Activated naive CD4-positive, alpha-beta T cell treated with anti-CD3 and anti-CD28 coated beads, Interleukin-2, amount 50 U/mL, for 72 hours (primary cell): ENCODE measurements around the gene ATP6V0D1. TPM values are rescaled to one million over a fixed set of nuclear protein-coding genes. Genes with fewer than 3 reads are reported as not detected.

Experiments
- ATAC-seq, 2 donors: fragments of 150-1000 bp; cut with Tn5 transposase; 2 replicates each; pipeline ENCODE4 v1.10.0; 2021; ENCODE audit warnings: mild to moderate bottlenecking in 2 of 2, moderate library complexity in 2 of 2
- DNase-seq, 2 donors: peaks; one replicate each; pipeline ENCODE4 v3.0.0; 2021 to 2022; ENCODE audit warnings: low spot score in 2 of 2
- H3K27ac Mint-ChIP-seq, 2 donors: one replicate each; pipeline ENCODE4 v1.8.0; 2022; ENCODE audit warnings: mild to moderate bottlenecking in 2 of 2, mixed read lengths in 2 of 2
- H3K36me3 Mint-ChIP-seq, 2 donors: one replicate each; pipeline ENCODE4 v1.8.0; 2022; ENCODE audit warnings: mixed read lengths in 2 of 2
- H3K9me3 Mint-ChIP-seq, 2 donors: one replicate each; pipeline ENCODE4 v1.8.0; 2022; ENCODE audit warnings: mixed read lengths in 2 of 2
- total RNA-seq, 2 donors: library from RNA; stranded (reverse); gene quantifications; one replicate each; pipeline ENCODE4 v1.2.3, GENCODE V29; 2022

Gene ATP6V0D1
- total RNA-seq, 2 donors from 2014 or later = 20.4 to 22.5 TPM

DNA sequence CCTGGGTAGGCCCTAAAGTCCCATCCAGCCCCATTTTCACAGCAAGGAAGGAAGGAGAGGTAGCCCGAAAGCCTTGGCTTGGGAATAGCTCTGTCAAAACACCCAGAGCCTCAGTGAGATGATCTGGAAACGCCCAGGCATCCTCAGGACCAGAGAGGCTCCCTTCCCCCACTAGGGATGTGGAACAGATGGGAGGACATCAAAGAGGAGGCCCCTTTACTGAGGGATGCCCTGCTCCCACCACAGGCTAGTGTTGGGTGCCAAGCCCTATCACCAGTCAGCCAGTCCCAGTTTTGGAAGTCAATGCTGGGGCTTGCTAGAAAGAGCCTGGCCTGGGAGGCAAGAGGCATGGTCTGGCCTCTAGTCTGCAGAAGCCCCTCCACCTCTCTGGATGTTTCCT is 92.4 kb downstream of the ATP6V0D1 start:
- Mint-ChIP-seq H3K36me3 (no peaks in the 10 kb centered on the region), H3K9me3 (no peaks in the 10 kb centered on the region), H3K27ac (no peak overlapping the region)
- ATAC-seq (no peak), DNase-seq (no peak)

DNA sequence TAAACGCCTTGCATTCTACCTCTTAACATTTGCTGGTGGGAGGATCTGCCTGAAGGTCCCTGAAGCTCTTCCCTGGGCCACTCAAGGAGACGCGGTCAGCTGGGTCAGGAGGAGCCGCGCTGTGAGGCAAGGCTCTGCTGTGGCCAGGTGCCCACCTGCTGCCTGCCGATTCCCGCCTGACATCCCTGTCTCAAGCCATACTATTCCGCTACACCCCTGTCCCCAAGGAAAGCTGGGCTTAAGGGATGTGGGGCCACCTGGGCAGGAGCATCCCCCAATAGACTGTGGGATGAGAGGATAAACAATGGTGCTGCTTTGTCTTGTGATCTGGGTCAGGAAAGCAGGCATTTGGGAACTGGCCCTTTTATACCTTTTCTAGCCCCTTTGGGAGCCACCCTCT is 92.8 kb downstream of the ATP6V0D1 start:
- no peaks in the 10 kb centered on the region for H3K36me3 Mint-ChIP-seq
- no peak overlapping the region for H3K27ac Mint-ChIP-seq
- no peak for ATAC-seq
- no peak for DNase-seq
- no peaks in the 10 kb centered on the region for H3K9me3 Mint-ChIP-seq

Other genes with a start within 250 kb of the ATP6V0D1 start
- 100 to 1,000 TPM; 104 to 133 TPM for gene FHOD1, start 233.7 kb downstream of the ATP6V0D1 start, total RNA-seq
- 10 to 100 TPM in 1 of 2 donors, 1 to 10 TPM in 1; 8.3 to 13.6 TPM for gene SLC9A5, start 232.2 kb downstream of the ATP6V0D1 start, total RNA-seq
- gene PLEKHG4, start 201.6 kb downstream of the ATP6V0D1 start, total RNA-seq = 10 to 100 TPM in 1 of 2 donors, 1 to 10 TPM in 1; 9.5 to 23.2 TPM
- 1 to 10 TPM in 1 of 2 donors, under 1 TPM in 1; 0.71 to 6.1 TPM for gene KCTD19, start 154.4 kb downstream of the ATP6V0D1 start, total RNA-seq
- gene LRRC36, start 154.3 kb downstream of the ATP6V0D1 start, total RNA-seq = 1 to 10 TPM in 1 of 2 donors, under 1 TPM in 1; 0.57 to 1.9 TPM
- gene TPPP3, start 87.7 kb downstream of the ATP6V0D1 start, total RNA-seq = not detected
- gene ZDHHC1, start 64.7 kb downstream of the ATP6V0D1 start, total RNA-seq = 1 to 10 TPM in 1 of 2 donors, under 1 TPM in 1; 0.23 to 2.4 TPM
- 1 to 10 TPM; 1.3 to 2.7 TPM for gene HSD11B2, start 50.0 kb downstream of the ATP6V0D1 start, total RNA-seq
- under 1 TPM in 1 of 2 donors, not detected in 1; 0.64 TPM for gene AGRP, start 2.4 kb upstream of the ATP6V0D1 start, total RNA-seq
- gene RIPOR1, start 47.7 kb upstream of the ATP6V0D1 start, total RNA-seq = 10 to 100 TPM; 34.1 to 41.4 TPM
- gene CTCF, start 81.4 kb upstream of the ATP6V0D1 start, total RNA-seq = 10 to 100 TPM; 51.5 to 62.1 TPM
- 100 to 1,000 TPM; 133 to 180 TPM for gene CARMIL2, start 164.0 kb upstream of the ATP6V0D1 start, total RNA-seq
- 10 to 100 TPM; 54.0 to 58.0 TPM for gene ACD, start 179.1 kb upstream of the ATP6V0D1 start, total RNA-seq
- 10 to 100 TPM; 10.8 to 17.6 TPM for gene PARD6A, start 179.8 kb upstream of the ATP6V0D1 start, total RNA-seq
- 10 to 100 TPM in 1 of 2 donors, 1 to 10 TPM in 1; 2.4 to 11.0 TPM for gene ENKD1, start 185.6 kb upstream of the ATP6V0D1 start, total RNA-seq
- 1 to 10 TPM; 2.0 to 2.1 TPM for gene C16orf86, start 185.7 kb upstream of the ATP6V0D1 start, total RNA-seq
- gene GFOD2, start 238.2 kb upstream of the ATP6V0D1 start, total RNA-seq = 10 to 100 TPM; 10.9 to 12.9 TPM